Stimulated activated CD8-positive, alpha-beta memory T cell treated with anti-CD3 and anti-CD28 coated beads, Interleukin-15, amount 100 ng/mL, for 1 hour (primary cell): Measurements from ENCODE around the gene CLPTM1L.

Source experiments
- DNase-seq: peaks from one replicate; pipeline ENCODE4 v3.0.0-alpha.2; 2020; ENCODE audit warnings: low read depth

CLPTM1L gene

GRCh38 chr5:1325870-1326531 is 18.9 kb downstream of the CLPTM1L start:
- no peak for DNase-seq

- no peak for DNase-seq
These were observed 19.6 kb downstream of the CLPTM1L start for GRCh38 chr5:1325191-1325741.

GRCh38 chr5:1324719-1325190 is 20.1 kb downstream of the CLPTM1L start:
- no peak for DNase-seq

- DNase-seq: no peak
These were observed 20.6 kb downstream of the CLPTM1L start for GRCh38 chr5:1324301-1324700.

GRCh38 chr5:1323803-1324173 is 21.1 kb downstream of the CLPTM1L start:
- DNase-seq: no peak

- no peak for DNase-seq
These were observed 21.7 kb downstream of the CLPTM1L start for GRCh38 chr5:1322955-1323802.

GRCh38 chr5:1322036-1322900 is 22.6 kb downstream of the CLPTM1L start:
- no peak for DNase-seq

GRCh38 chr5:1321576-1321975 is 23.3 kb downstream of the CLPTM1L start:
- no peak for DNase-seq

GRCh38 chr5:1320436-1321344 is 24.2 kb downstream of the CLPTM1L start:
- no peak for DNase-seq

- no peak for DNase-seq
These were observed 25.3 kb downstream of the CLPTM1L start for GRCh38 chr5:1319436-1320256.

- no peak for DNase-seq
These were observed 26.1 kb downstream of the CLPTM1L start for GRCh38 chr5:1318659-1319251.

GRCh38 chr5:1317921-1318565 is 26.9 kb downstream of the CLPTM1L start:
- DNase-seq: no peak

- DNase-seq: no peak
These were observed 28.1 kb downstream of the CLPTM1L start for GRCh38 chr5:1316588-1317340.

- peak; percentile 21 for DNase-seq
These were observed 29.0 kb downstream of the CLPTM1L start for GRCh38 chr5:1315709-1316587.

GRCh38 chr5:1315018-1315708 is 29.7 kb downstream of the CLPTM1L start:
- no peak for DNase-seq

GRCh38 chr5:1314564-1314982 is 30.3 kb downstream of the CLPTM1L start:
- DNase-seq: no peak
